NCI-H524 treated with DMSO at 0.1 percent for 48 hours (cell line): ENCODE data around the gene SATB1.
A peak's percentile ranks its signal among the peaks of the same experiment; 100 is the strongest.

Source experiments
- DNase-seq: peaks from one replicate; lab custom pipeline; 2025; lab: John Stamatoyannopoulos, UW

SATB1 gene

DNA sequence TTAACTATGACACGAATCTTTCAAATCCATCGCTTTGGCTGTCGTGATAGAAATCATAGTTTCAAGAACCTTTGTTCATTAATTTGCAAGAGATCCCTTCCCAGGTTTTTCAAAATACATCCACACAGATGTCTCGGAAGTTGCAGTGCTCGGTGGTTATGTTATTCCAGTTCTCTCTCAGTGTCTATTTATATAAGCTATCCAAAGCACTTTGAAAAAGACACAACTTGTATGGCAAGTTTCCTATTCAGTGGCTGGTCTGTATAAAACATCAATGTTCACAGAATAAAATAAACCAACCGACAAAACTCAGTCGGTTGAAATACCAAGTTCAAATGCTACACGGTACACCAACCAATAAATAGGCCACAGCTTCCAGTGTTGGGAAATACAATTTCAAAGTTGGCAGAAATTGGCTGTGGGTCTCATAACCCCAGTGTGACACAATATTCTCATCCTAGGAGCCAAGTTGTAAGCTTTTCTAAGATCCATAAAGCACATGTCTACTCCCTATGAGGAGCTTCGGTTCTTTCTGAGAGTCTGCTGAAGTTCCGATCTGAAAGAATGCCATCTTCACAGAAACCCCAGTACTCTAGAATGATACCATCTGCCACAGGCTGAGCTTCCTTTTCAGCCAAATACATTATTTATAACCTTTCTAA lies 23.7 kb downstream of the SATB1 start:
- no peak for DNase-seq

- DNase-seq = no peak
Observed at GRCh38 chr3:18398448-18398847, 26.7 kb downstream of the SATB1 start.

DNA sequence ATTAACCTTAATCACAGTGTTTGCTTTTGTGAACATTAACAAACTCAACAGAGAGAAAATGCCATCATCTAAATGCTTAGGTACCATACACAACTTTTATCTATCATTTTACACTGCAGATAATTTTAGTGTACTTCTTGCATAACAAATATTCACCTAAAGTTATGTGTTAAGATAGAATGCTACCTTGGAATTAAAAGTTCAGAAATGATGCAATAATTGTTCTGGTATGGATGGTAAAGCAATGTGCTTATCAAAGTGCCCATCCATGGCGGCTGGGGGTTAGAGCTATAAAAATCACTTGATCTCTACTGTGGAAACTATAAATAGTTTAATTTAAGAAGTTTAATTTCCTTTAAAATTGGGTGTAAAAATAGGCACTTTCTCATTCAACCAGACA lies 28.7 kb downstream of the SATB1 start:
- DNase-seq = no peak

GRCh38 chr3:18394384-18394995 lies 30.6 kb downstream of the SATB1 start:
- no peak for DNase-seq

DNA sequence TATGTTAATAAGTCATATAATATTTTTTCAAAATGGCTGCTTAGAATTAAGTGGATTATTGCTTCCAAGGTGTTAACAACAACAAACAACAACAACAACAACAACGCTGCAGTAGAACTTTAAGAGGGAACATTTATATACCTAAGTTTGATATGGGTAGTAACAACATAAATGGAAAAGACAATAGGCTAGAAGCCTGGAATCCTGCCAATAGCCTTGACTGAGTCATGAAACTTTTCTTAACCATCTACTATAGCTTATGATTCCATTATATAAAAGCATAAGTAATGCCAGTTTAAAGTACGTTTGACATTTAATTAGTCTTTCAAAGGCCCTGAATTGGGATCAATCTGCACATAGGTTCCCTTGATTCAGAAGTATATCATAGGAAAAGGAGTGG lies 31.2 kb downstream of the SATB1 start:
- DNase-seq = no peak

DNA sequence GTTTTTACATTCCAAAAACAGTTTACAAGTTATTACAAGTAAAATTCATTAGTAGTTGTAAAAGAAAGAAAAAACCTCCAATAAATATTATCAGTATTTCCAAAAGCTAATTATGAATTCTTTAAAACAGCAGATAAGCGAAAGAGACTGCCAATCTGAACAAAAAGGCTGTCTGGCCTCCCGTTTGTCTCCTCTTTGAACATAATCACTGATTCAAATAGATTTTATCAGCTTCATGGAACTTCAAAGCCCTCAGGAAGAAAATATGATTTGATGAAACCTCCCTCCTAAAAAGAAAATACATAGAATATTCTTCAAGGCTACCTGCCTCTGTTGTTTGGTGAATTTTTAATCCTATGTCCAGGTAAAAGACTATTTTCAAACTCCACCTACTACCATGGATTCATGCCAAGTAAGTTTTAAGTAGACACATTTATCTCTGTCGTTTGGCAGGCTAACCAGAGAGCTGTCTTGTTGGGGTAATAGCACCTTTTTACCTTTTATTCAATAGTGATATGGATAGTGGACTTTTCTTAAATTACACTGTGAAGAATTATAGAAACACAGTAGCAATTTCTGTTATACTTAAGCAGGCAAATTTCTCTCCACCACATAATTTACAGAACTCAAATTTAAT lies 35.0 kb downstream of the SATB1 start:
- no peak for DNase-seq

DNA sequence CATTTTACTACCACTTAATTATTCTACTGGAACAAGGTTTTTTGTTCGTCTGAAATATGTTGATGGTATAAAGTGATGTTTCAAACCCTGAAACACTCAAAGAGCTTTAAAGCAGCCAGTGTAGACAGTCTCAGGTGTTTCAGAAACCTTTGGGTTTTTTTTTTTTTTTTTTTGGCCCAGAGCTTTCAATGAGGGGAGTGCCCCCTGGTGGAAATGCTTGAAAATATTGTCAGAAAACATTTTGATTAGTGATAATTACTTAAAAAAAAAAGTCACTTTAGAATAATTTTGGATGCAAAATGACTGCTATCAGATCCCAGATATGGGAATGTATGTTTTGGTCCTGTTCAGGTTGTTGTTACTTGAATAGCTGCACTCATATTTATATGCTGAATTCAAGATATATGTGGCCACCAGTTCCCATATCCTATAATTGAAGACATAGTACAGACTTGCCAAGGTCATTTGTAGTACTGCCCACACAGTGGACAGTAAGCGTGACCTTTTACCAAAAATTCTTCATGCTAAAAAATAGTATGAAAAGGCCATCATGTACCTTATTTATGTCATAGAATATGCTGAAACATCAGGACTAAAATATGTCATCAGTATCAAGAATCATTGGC lies 35.9 kb downstream of the SATB1 start:
- DNase-seq = no peak

DNA sequence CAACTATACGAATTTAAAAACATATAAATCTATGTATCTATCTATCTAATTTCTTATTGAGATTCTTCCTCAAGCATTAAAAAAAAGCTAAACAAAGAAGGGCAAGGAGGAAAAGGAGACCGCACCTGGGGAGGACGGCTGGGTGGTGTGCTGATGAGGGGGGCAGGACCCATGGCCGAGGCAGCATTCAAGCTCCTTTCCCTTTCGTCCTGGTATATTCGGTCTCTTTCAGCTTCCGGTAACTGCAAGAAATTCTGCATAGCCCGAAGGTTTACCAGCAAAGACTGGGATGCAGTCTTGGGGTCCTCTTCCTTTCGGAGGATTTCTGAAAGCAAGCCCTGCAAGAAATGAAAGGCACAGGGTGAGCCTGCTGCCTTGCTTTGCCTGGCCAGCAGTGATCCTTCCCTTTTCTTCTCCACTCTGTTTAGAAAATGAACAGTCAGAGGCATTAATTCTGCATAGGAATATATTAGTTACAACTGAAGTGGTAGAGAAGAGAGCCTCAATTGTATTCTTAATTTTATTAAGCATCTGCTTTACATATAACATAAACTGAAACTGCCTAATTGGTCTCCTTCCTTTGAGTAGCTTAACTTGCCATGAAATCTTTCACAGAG lies 38.8 kb downstream of the SATB1 start:
- DNase-seq = no peak

DNA sequence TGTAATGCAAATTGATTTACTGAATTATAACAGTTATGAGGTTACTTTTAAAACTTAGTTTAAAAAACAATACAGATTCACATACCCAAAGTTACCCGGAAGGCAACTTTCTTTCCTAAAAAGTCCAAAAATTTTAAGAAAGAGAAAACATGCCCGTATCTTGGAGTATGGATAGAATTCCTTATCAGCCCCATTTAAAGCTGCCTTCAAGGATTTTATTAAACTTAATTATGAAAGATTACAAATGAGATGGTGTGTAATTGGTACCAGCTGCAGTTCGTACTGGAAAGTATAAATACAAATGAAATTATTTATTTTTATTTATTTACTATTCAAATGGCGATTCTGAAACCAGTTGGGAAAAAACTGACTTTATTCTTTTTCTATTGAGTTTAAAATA lies 39.4 kb downstream of the SATB1 start:
- no peak for DNase-seq

- DNase-seq = no peak
Observed at GRCh38 chr3:18382760-18383369, 42.3 kb downstream of the SATB1 start.

DNA sequence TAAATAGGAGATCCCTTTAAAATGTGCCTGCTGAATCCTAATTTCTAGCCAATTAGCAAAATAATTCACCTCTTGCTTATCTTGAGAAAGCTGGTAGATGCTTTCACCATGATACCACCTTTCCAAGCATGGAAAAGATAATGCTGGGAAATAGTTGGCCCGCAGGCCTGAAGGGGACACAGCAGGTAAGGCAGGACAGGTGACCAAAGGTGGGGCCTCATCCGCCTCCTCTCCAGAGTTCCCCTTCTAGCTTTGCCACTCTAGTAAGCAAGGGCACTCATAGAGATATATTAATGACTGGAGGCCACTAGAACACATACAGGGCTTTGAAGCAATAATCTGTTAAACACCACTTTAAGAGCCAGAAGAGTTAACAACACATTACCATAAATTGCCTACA lies 45.5 kb downstream of the SATB1 start:
- no peak for DNase-seq

DNA sequence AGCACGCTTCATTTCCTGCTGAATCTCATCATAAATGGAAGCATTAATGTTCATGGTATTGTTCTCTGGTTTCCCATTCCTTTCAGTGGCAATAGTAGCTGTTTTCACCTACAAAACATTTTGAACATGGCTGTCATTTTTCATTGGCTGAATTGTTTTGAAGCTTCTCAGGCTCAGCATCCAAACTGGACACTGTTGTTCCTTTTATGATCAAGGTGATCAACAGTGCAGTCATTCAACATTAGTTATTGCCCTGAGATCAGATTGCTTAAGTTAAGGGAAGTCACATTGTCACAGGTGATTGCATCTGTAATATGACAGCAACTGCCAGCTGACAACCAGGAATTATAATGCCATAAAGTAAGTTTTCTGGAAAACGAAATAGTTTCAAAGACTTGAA lies 46.9 kb downstream of the SATB1 start:
- DNase-seq = no peak

DNA sequence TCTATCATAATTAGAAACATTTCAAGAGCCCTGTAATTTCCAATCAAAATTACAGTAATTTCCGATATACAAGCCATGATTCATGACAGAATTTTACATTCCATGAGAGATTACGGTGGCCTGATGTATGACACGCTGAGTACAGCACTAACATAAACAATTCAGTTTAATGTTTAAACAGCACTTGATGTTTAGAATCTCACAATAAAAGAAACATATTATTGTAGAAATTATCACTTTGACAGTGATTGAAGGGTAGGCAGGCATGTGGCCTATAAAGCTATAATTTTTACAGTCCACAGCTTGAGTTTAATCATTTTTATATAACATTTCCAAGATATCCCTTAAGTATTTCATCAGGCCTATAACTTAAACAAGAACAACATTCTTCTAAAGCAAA lies 48.5 kb downstream of the SATB1 start:
- DNase-seq = no peak

- DNase-seq = no peak
Observed at GRCh38 chr3:18372786-18373405, 52.2 kb downstream of the SATB1 start.

- DNase-seq = peak; percentile 64
Observed at GRCh38 chr3:18370672-18371071, 54.5 kb downstream of the SATB1 start.

GRCh38 chr3:18369551-18370185 lies 55.5 kb downstream of the SATB1 start:
- no peak for DNase-seq

GRCh38 chr3:18366258-18366657 lies 58.9 kb downstream of the SATB1 start:
- no peak for DNase-seq

- DNase-seq = no peak
Observed at GRCh38 chr3:18363338-18363737, 61.8 kb downstream of the SATB1 start.

- DNase-seq = no peak
Observed at GRCh38 chr3:18357747-18358146, 67.4 kb downstream of the SATB1 start.

DNA sequence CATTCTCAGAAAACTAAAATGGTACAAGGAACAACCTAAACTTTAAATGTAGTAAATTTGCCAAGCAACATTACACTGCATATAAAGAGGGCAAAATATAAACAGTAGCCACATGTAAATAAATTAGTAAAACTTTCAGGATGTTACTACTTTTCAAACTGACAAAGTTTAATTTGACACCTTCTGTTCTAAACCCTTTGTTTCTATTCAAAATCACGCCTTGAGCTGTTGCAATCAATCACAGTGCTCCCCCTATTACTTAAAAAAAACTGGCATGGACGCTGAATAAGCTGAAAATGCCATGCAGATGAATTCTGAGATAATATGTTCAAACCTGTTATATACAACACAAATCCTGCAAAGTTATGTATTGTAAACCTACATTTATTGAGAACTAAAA lies 69.3 kb downstream of the SATB1 start:
- no peak for DNase-seq

GRCh38 chr3:18354701-18355100 lies 70.4 kb downstream of the SATB1 start:
- DNase-seq = no peak
